Neural progenitor cell (in vitro differentiated cells): ENCODE results near the gene SDK1. TPM values are rescaled to one million over a fixed set of nuclear protein-coding genes. Genes with fewer than 3 reads are reported as not detected.

Experiments
- DNase-seq: peaks from one replicate; pipeline ENCODE4 v3.0.0-alpha.2; 2016; ENCODE audit warnings: low spot score
- H2AFZ ChIP-seq: fragments of 200-600 bp; sonication (generic); replicated peaks from 2 replicates; pipeline ENCODE4 v1.6.1; 2016; ENCODE audit warnings: antibody characterized with exemption
- H3F3A ChIP-seq: fragments of 200-600 bp; sonication (generic); 2 replicates; pipeline ENCODE4 v1.6.1; 2016; ENCODE audit warnings: antibody characterized with exemption, low read depth
- H3K27ac ChIP-seq: fragments of 200-600 bp; sonication (generic); 2 replicates; pipeline ENCODE4 v1.5.1; 2016; ENCODE audit warnings: mild to moderate bottlenecking
- H3K27me3 ChIP-seq: fragments of 200-600 bp; sonication (generic); 2 replicates; pipeline ENCODE4 v1.6.1; 2016; ENCODE audit warnings: mild to moderate bottlenecking, moderate library complexity
- H3K36me3 ChIP-seq: fragments of 200-600 bp; sonication (generic); 2 replicates; pipeline ENCODE4 v1.5.1; 2016
- H3K4me1 ChIP-seq: fragments of 200-600 bp; sonication (generic); 2 replicates; pipeline ENCODE4 v1.6.1; 2016; ENCODE audit warnings: mixed run types
- H3K4me2 ChIP-seq: fragments of 200-600 bp; sonication (generic); 2 replicates; pipeline ENCODE4 v1.6.1; 2016
- H3K4me3 ChIP-seq: fragments of 200-600 bp; sonication (generic); 2 replicates; pipeline ENCODE4 v1.5.1; 2016
- H3K79me2 ChIP-seq: fragments of 200-600 bp; sonication (generic); 2 replicates; pipeline ENCODE4 v1.6.1; 2016; ENCODE audit warnings: low read depth
- H3K9ac ChIP-seq: fragments of 200-600 bp; sonication (generic); 2 replicates; pipeline ENCODE4 v1.6.1; 2016
- H3K9me3 ChIP-seq: fragments of 200-600 bp; sonication (generic); 2 replicates; pipeline ENCODE4 v1.5.1; 2016; ENCODE audit warnings: low read depth
- H4K20me1 ChIP-seq: fragments of 200-600 bp; sonication (generic); 2 replicates; pipeline ENCODE4 v1.6.1; 2016; ENCODE audit warnings: low read depth
- H3K27ac Mint-ChIP-seq: 3 replicates; pipeline ENCODE4 v1.8.0; 2021; ENCODE audit warnings: mixed read lengths
- H3K27me3 Mint-ChIP-seq: 2 replicates; pipeline ENCODE4 v1.8.0; 2022; ENCODE audit warnings: low read depth, mild to moderate bottlenecking, inconsistent platforms, moderate library complexity, mixed read lengths; ENCODE audit not compliant: insufficient read depth
- H3K36me3 Mint-ChIP-seq: 3 replicates; pipeline ENCODE4 v1.8.0; 2021; ENCODE audit warnings: mixed read lengths
- H3K4me1 Mint-ChIP-seq: 3 replicates; pipeline ENCODE4 v1.8.0; 2021; ENCODE audit warnings: mixed read lengths
- H3K4me3 Mint-ChIP-seq: 3 replicates; pipeline ENCODE4 v1.8.0; 2021; ENCODE audit warnings: mild to moderate bottlenecking, moderate library complexity, mixed read lengths
- H3K9me3 Mint-ChIP-seq: 3 replicates; pipeline ENCODE4 v1.8.0; 2020; ENCODE audit warnings: mixed read lengths
- CTCF ChIP-seq: fragments of 200-600 bp; sonication (generic); IDR thresholded peaks from 2 replicates; pipeline ENCODE4 v1.5.1; 2017; ENCODE audit warnings: antibody characterized with exemption, mild to moderate bottlenecking
- EZH2 ChIP-seq: fragments of 200-600 bp; sonication (generic); IDR thresholded peaks from 2 replicates; pipeline ENCODE4 v1.6.1; 2017; ENCODE audit warnings: antibody characterized with exemption, mild to moderate bottlenecking, moderate library complexity
- EZH2phosphoT487 ChIP-seq: fragments of 200-600 bp; sonication (generic); IDR thresholded peaks from 2 replicates; pipeline ENCODE4 v1.6.1; 2017; ENCODE audit warnings: antibody characterized with exemption
- total RNA-seq: library from RNA; depleted of rRNA; stranded (reverse); fragments of >200 nt; gene quantifications from 2 replicates; pipeline ENCODE4 v1.2.3, GENCODE V29; 2015; ENCODE audit warnings: low replicate concordance

SDK1 gene
- 4.4 and 4.9 TPM in 2 replicates for total RNA-seq

- Mint-ChIP-seq H3K4me3 (peak within 1 kb of the TSS; percentile 95), H3K27ac (no peak within 1 kb of the TSS), H3K9me3 (no peaks in the 10 kb centered on the region), H3K36me3 (no peaks in the 10 kb centered on the region), H3K27me3 (peaks cover 9% of the 10 kb centered on the region), H3K4me1 (peaks cover 30% of the 10 kb centered on the region)
- Histone ChIP-seq H3K27ac (no peak within 1 kb of the TSS), H3K79me2 (no peaks in the 10 kb centered on the region), H3K27me3 (peaks cover 37% of the 10 kb centered on the region), H3K4me2 (peak within 1 kb of the TSS; percentile 92), H3K36me3 (no peaks in the 10 kb centered on the region), H4K20me1 (peaks cover 18% of the 10 kb centered on the region), H3K4me1 (peaks cover 4% of the 10 kb centered on the region), H3K9me3 (no peaks in the 10 kb centered on the region), H3F3A (peaks cover 4% of the 10 kb centered on the region), H3K9ac (no peak within 1 kb of the TSS), H2AFZ (peak within 1 kb of the TSS; percentile 94), H3K4me3 (peak within 1 kb of the TSS; percentile 82)
- peak; percentile 97 for DNase-seq
- no peak for TF ChIP-seq EZH2phosphoT487
- peak; percentile 46 for TF ChIP-seq EZH2
- TF ChIP-seq CTCF, result peak; percentile 85
These were observed at the start of gene SDK1 for GRCh38 chr7:3300651-3301448. TSS of gene SDK1 (plus strand) at chr7:3301252. CDS start at chr7:3301587, 335 bp downstream.

GRCh38 chr7:3254718-3255117, 46.3 kb upstream of the SDK1 start:
- Histone ChIP-seq H3F3A (no peaks in the 10 kb centered on the region), H3K27ac (no peak overlapping the region), H3K4me1 (peaks cover 6% of the 10 kb centered on the region), H4K20me1 (no peaks in the 10 kb centered on the region), H3K4me3 (no peak overlapping the region), H2AFZ (no peak overlapping the region), H3K9ac (no peak overlapping the region), H3K36me3 (no peaks in the 10 kb centered on the region), H3K79me2 (no peaks in the 10 kb centered on the region), H3K4me2 (no peak overlapping the region), H3K9me3 (no peaks in the 10 kb centered on the region), H3K27me3 (no peaks in the 10 kb centered on the region)
- TF ChIP-seq EZH2phosphoT487 (no peak), EZH2 (no peak), CTCF (no peak)
- Mint-ChIP-seq H3K27me3 (no peaks in the 10 kb centered on the region), H3K36me3 (no peaks in the 10 kb centered on the region), H3K9me3 (peaks cover 9% of the 10 kb centered on the region), H3K4me1 (peaks cover 18% of the 10 kb centered on the region), H3K27ac (no peak overlapping the region), H3K4me3 (no peak overlapping the region)
- no peak for DNase-seq

- Mint-ChIP-seq H3K27ac (peak overlapping the region; percentile 64), H3K4me1 (peaks cover 33% of the 10 kb centered on the region), H3K9me3 (no peaks in the 10 kb centered on the region), H3K27me3 (peaks cover 9% of the 10 kb centered on the region), H3K4me3 (no peak overlapping the region), H3K36me3 (no peaks in the 10 kb centered on the region)
- Histone ChIP-seq H3F3A (peaks cover 18% of the 10 kb centered on the region), H3K4me2 (peak overlapping the region; percentile 16), H3K4me1 (peaks cover 28% of the 10 kb centered on the region), H3K4me3 (no peak overlapping the region), H3K27ac (no peak overlapping the region), H4K20me1 (no peaks in the 10 kb centered on the region), H2AFZ (peak overlapping the region; percentile 51), H3K79me2 (no peaks in the 10 kb centered on the region), H3K36me3 (no peaks in the 10 kb centered on the region), H3K9ac (no peak overlapping the region), H3K9me3 (no peaks in the 10 kb centered on the region), H3K27me3 (no peaks in the 10 kb centered on the region)
- TF ChIP-seq EZH2, result no peak
- no peak for TF ChIP-seq CTCF
- TF ChIP-seq EZH2phosphoT487, result no peak
- no peak for DNase-seq
These were observed 41.2 kb upstream of the SDK1 start for GRCh38 chr7:3259711-3260400.
